Amniotic stem cell (primary cell): ENCODE data around the gene PLOD2.

Experiments used
- DNase-seq: peaks from one replicate; lab custom pipeline; 2025; lab: John Stamatoyannopoulos, UW

Gene PLOD2

GRCh38 chr3:146100180-146100579 is 60.8 kb downstream of the PLOD2 start:
- DNase-seq = no peak

- no peak for DNase-seq
Observed at GRCh38 chr3:146099316-146099715, 61.7 kb downstream of the PLOD2 start.

GRCh38 chr3:146093896-146094295 is 67.1 kb downstream of the PLOD2 start:
- no peak for DNase-seq

DNA sequence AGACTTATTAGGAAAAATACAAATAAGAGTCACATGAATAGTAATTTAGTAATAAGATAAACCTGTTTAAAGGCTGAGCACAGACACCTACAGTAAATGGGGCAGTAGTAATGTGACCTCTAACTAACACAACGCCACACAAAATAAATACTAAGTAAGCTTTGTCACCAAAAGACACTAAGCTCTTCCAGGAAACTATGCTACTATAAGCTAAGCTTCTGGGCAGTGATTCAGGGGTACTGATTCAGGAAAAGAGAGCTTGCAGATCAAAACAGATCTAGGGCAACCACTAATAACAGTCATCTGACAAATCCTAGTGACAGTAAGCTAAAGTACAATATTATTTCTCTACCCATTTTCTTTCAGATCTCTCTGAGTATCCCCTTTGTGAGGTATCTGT is 68.8 kb downstream of the PLOD2 start:
- no peak for DNase-seq

GRCh38 chr3:146091397-146091796 is 69.6 kb downstream of the PLOD2 start:
- no peak for DNase-seq

- DNase-seq = no peak
Observed at GRCh38 chr3:146090521-146090920, 70.5 kb downstream of the PLOD2 start.

- no peak for DNase-seq
Observed at GRCh38 chr3:146088840-146089239, 72.1 kb downstream of the PLOD2 start.

GRCh38 chr3:146087116-146087515 is 73.9 kb downstream of the PLOD2 start:
- DNase-seq = no peak

- DNase-seq = no peak
Observed at GRCh38 chr3:146086211-146086610, 74.8 kb downstream of the PLOD2 start.

- no peak for DNase-seq
Observed at GRCh38 chr3:146085678-146086077, 75.3 kb downstream of the PLOD2 start.

GRCh38 chr3:146080578-146080977 is 80.4 kb downstream of the PLOD2 start:
- DNase-seq = no peak

DNA sequence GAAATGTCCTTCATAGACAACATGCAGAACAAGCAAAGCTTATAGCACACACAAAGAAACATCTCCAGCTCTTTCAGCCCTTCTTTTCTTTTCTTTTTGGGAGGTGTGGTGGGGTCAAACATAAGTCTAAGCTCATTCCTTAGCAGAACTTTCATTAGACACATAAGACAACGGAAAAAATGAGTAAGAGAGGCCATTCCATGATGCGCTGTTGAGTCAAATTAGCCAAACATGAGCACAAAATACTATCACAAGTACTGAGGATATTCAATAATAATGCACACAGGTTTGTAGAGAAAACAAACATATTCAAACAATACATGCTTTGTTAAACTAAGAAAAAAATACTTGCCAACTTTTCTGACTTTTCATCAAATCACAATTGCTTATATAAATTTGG is 83.0 kb downstream of the PLOD2 start:
- no peak for DNase-seq

DNA sequence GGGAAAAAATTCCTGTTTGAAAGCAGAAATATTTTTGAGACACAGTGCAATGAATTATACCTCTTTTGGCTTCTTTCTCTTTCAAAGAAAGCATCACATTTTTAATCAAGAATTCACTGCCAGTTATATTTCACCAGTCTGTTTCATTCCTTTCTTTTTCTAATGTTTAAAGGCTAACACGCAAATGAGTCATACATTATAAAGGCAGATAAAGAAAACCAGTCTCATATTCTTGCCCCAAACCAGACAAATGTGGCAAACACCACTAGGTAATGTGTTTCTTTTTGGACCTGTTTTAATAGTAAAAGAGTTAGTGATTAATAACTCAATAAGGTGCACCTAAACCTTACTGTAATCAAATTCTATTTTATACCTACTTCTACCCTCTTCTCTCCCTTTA is 83.8 kb downstream of the PLOD2 start:
- DNase-seq = no peak

DNA sequence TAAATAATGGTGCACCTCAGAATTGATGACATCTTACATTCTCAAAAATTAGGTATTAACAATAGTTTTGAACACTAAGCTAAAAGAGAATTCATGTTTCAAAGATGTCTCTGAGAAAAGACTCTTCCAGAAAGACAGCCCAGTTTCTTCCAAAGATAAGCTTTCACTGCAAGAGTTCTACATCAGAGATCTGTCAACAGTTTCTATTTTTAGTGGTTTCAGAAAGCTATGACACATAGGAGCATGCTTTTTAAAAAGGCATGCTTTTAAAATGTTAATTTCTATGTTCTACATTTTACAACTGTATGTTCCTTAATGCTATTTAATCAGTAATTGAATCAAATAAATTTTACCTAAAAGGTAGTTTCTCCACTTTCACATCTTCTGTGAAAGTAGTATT is 88.2 kb downstream of the PLOD2 start:
- no peak for DNase-seq

DNA sequence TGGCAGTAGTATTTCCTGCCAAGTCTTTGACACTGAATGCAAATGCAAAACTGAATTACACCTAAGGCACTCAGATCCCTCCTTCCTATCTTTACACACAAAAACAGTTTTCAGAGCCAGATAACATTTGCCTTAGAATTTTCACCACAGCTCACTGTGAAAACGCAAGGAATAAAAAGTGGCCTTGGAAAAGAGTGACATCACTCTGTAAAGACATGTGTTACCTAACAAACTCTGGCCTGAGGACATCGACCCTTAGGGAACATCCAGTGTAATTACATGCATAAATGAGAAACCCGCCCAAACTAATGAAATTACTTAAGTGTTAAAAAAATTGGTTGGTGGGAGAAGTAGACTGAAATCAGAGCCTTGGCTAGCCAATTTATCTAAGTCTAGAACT is 88.9 kb downstream of the PLOD2 start:
- no peak for DNase-seq

- DNase-seq = no peak
Observed at GRCh38 chr3:146071632-146072031, 89.4 kb downstream of the PLOD2 start.

DNA sequence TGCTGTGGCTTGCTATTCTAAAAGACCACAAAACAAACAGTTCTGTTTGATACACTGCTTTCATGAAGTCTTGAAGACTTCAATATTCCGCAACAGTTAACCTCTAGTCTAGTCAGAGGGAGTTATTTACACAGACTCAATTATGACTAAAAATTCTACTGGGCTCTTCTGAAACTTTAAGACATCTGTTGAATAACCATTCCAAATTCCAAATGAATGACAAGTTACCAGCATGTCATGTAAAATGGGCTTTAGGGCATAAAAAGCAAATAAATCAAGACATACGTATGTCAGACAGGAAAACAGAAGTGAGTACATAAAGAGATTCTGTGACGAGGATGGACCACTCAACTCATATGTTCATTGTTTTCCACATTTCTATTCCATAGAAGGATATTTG is 93.9 kb downstream of the PLOD2 start:
- peak; percentile 29 for DNase-seq

DNA sequence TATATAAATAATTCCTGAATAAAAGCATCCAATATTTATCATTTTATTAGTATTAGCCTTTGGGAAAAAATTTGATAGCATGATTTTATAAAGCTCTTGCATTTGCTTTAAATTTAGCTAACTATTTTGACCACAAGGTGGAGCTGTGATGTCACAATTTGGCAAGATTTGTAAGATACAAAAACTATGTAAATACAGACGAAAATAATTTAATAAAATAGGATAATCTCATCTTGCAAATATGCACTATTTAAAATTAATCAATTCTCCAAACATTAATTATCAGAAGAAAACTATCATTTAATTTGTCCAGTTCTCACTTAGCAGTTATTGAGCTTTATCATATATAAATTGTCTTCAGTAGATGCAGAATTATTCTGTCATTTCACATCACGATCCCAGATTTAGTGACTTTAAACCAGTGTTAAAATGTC is 95.4 kb downstream of the PLOD2 start:
- DNase-seq = peak; percentile 34

DNA sequence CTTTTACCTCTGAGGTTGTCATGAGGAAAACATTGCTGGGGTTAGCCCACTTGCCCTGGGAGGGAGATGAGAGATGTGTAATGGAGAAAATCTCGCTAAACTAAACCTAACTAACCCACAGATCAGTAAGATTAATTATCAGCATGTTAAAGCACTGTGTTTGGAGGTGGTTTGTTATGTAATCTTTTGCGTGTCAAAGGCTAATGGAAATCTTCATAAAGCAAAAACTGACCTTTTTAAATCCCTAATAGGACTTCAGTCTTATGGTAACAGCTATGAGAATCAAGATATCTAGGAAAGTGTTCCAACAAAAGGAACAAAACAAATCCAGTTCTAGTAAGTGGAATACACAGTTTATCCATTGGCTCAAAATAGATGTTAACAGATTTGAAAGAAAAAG is 102.7 kb downstream of the PLOD2 start:
- no peak for DNase-seq

GRCh38 chr3:146052791-146053310 is 108.1 kb downstream of the PLOD2 start:
- no peak for DNase-seq

DNA sequence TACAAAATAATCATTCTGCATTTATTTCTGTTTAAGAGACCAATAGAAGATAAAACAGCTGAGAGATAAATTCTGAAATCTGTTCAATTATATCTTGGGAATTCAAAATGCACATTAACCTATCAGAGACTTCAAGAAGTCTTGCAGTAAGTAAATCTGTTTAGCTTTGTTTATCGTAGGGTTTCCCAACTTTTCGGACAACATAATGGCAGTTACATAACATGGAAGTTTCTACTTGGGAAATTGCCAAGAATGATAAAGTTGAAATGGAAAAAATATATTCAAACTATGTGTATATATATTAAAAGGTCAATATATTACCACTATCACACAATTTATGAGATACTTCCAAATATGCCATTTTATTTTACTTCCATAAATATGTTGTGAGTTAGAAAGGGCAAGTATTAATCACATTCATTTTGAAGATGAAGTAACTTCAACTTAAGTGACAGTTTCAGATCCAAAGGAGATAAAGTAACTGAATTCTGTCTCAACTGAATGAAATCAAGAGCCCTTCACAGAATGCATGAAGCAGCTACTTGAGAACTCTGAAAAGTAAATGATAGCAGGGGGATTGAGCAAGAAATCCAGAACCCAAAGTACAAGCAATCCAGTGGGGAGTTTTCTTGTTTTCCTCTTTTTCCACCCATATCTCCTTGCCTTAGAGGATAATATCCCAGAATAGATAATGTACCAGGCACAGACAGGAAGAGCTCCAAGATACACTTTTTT is 108.8 kb downstream of the PLOD2 start:
- DNase-seq = no peak

DNA sequence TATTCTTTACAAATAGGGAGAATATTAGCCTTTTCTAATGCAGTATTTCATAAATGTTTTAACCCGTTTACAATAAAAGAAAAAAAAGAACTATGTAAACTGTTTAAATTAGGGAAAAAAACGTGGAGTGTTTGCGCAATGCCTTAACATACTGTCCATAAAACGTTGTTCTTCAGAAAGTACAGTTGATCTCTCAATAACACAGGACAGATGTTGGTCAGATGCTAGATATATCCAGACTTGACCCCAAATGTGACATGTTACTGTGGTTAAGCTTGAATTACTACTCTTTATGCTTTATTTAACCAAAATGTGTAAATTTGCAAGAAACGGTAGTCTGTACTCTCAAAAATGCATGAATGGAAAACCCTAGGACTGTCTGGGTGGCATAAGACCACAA is 110.3 kb downstream of the PLOD2 start:
- DNase-seq = no peak

GRCh38 chr3:146047485-146047884 is 113.5 kb downstream of the PLOD2 start:
- no peak for DNase-seq

GRCh38 chr3:146044046-146044445 is 116.9 kb downstream of the PLOD2 start:
- no peak for DNase-seq
